K562 (cell line): ENCODE data around the gene CLSTN2. TPM values are rescaled to one million over a fixed set of nuclear protein-coding genes. Genes with fewer than 3 reads are reported as not detected.

Experiments
- ATAC-seq: fragments of 200-7000 bp; cut with Tn5 transposase; 3 replicates; pipeline ENCODE4 v1.9.1; 2020; ENCODE audit warnings: moderate library complexity
- BruUV-seq: library from RNA; stranded (reverse); fragments of 400-500 nt; replicated peaks from 2 replicates; lab custom pipeline; 2021; lab: Mats Ljungman, UMichigan
- CTCF ChIA-PET: fragments of 300-600 bp; formaldehyde crosslinking; extraction: SDS; loops from one replicate; lab custom pipeline; 2021; ENCODE audit warnings: low intra/inter-chr PET ratio; lab: Yijun Ruan, JAX
- POLR2A ChIA-PET: fragments of 300-600, 350-650 bp; sonication (Branson Sonifier 250); formaldehyde crosslinking; extraction: SDS; loops from one replicate; lab custom pipeline; 2021; ENCODE audit warnings: antibody characterized with exemption, inconsistent platforms; lab: Yijun Ruan, JAX
- DNase-seq, 4 experiments: peaks; one replicate each; pipeline versions ENCODE4 v3.0.0 to v3.0.0-alpha.2; 2011 to 2018; ENCODE audit warnings: low spot score in 3 of 4, mixed read lengths in 3 of 4; ENCODE audit errors: extremely low read depth in 1 of 4
- FAIRE-seq: peaks from 2 replicates; lab custom pipeline; 2011; peaks lifted over from hg19 to GRCh38; lab: Jason Lieb, UNC
- H2AFZ ChIP-seq: 2 replicates; pipeline ENCODE4 v1.6.0; 2011; ENCODE audit warnings: low read depth, low read length, control low read depth, inconsistent platforms
- H3K27ac ChIP-seq: fragments of 200-600 bp; 3 replicates; pipeline ENCODE4 v1.8.0; 2011; ENCODE audit warnings: low read depth, mild to moderate bottlenecking, control low read depth, inconsistent platforms, low read length, moderate library complexity, mixed read lengths; ENCODE audit errors: extremely low read depth
- H3K27me3 ChIP-seq, 2 experiments: fragments of 300-600 bp in 1 of 2; 2 replicates in 1 of 2; 3 replicates in 1 of 2; pipeline versions ENCODE4 v1.6.0 to v1.8.0; 2011; ENCODE audit warnings: inconsistent platforms in 2 of 2, low read length in 2 of 2, mild to moderate bottlenecking in 1 of 2, mixed read lengths in 1 of 2, moderate library complexity in 1 of 2; ENCODE audit not compliant: control insufficient read depth in 2 of 2, insufficient read depth in 2 of 2
- H3K36me3 ChIP-seq: fragments of 300-600 bp; 3 replicates; pipeline ENCODE4 v1.8.0; 2011; ENCODE audit warnings: mild to moderate bottlenecking, low read length, inconsistent platforms; ENCODE audit not compliant: control insufficient read depth, insufficient read depth
- H3K4me1 ChIP-seq, 2 experiments: fragments of 200-600 bp in 1 of 2; replicated peaks in 1 of 2; 2 replicates in 1 of 2; 3 replicates in 1 of 2; pipeline versions ENCODE4 v1.5.1 to v1.8.0; 2011; ENCODE audit warnings: inconsistent platforms in 2 of 2, low read length in 2 of 2, mild to moderate bottlenecking in 1 of 2, mixed read lengths in 1 of 2, moderate library complexity in 1 of 2; ENCODE audit not compliant: control insufficient read depth in 2 of 2, insufficient read depth in 2 of 2
- H3K4me2 ChIP-seq: 2 replicates; pipeline ENCODE4 v1.6.1; 2011; ENCODE audit warnings: low read length, control low read depth, inconsistent platforms, mixed read lengths; ENCODE audit not compliant: insufficient read depth
- H3K4me3 ChIP-seq: fragments of 200-600 bp; sonication (generic), shearing (Covaris generic); 2 replicates; pipeline ENCODE4 v1.5.1; 2016; ENCODE audit warnings: control low read depth, inconsistent platforms
- H3K79me2 ChIP-seq: fragments of 200-600 bp; 3 replicates; pipeline ENCODE4 v1.8.0; 2011; ENCODE audit warnings: low read length, inconsistent platforms; ENCODE audit not compliant: control insufficient read depth, insufficient read depth
- H3K9ac ChIP-seq, 2 experiments: 2 replicates each; pipeline versions ENCODE4 v1.6.0 to v1.6.1; 2011; ENCODE audit warnings: low read depth in 2 of 2, low read length in 2 of 2, control low read depth in 1 of 2, inconsistent platforms in 1 of 2, mild to moderate bottlenecking in 1 of 2, mixed read lengths in 1 of 2; ENCODE audit not compliant: insufficient read depth in 1 of 2
- H3K9me1 ChIP-seq: one replicate; pipeline ENCODE4 v1.6.0; 2011; ENCODE audit warnings: inconsistent platforms, mild to moderate bottlenecking, low read length, moderate library complexity; ENCODE audit not compliant: control insufficient read depth, insufficient read depth
- H3K9me3 ChIP-seq: replicated peaks from 2 replicates; pipeline ENCODE4 v1.5.1; 2011; ENCODE audit warnings: low read depth, low read length, inconsistent platforms; ENCODE audit not compliant: control insufficient read depth, insufficient read depth
- H4K20me1 ChIP-seq: replicated peaks from 2 replicates; pipeline ENCODE4 v1.6.1; 2011; ENCODE audit warnings: low read length, inconsistent platforms, mixed read lengths; ENCODE audit not compliant: control insufficient read depth, insufficient read depth
- FOXP4 ChIP-seq: sonication (generic); formaldehyde crosslinking; IDR thresholded peaks from 2 replicates; pipeline ENCODE4 v1.8.0; 2022; ENCODE audit warnings: mild to moderate bottlenecking, missing genetic modification reagents, borderline replicate concordance
- HDAC6 ChIP-seq: IDR thresholded peaks from 2 replicates; pipeline ENCODE4 v1.6.1; 2012; ENCODE audit warnings: low read depth, mild to moderate bottlenecking, control low read depth, inconsistent platforms, low read length, moderate library complexity
- HOXB6 ChIP-seq: fragments of 250-450 bp; sonication (Bioruptor Pico); IDR thresholded peaks from 2 replicates; pipeline ENCODE4 v1.5.1; 2022; ENCODE audit warnings: mild to moderate bottlenecking, borderline replicate concordance
- ILF3 ChIP-seq: fragments of 450-650 bp; IDR thresholded peaks from 2 replicates; pipeline ENCODE4 v1.6.1; 2018; ENCODE audit warnings: antibody characterized with exemption, mild to moderate bottlenecking, moderate library complexity, borderline replicate concordance
- ILK ChIP-seq: fragments of 450-650 bp; IDR thresholded peaks from 2 replicates; pipeline ENCODE4 v1.6.1; 2016; ENCODE audit warnings: missing genetic modification characterization, low read depth, mild to moderate bottlenecking, missing compliant biosample characterization, moderate library complexity, borderline replicate concordance
- KDM2B ChIP-seq: fragments of 250-450 bp; sonication (Bioruptor Pico); IDR thresholded peaks from 2 replicates; pipeline ENCODE4 v1.8.0; 2021; ENCODE audit warnings: mild to moderate bottlenecking, moderate library complexity
- NBN ChIP-seq: fragments of 450-650 bp; IDR thresholded peaks from 2 replicates; pipeline ENCODE4 v1.6.1; 2016; ENCODE audit warnings: low read depth, mild to moderate bottlenecking
- NCOA6 ChIP-seq: fragments of 450-650 bp; IDR thresholded peaks from 2 replicates; pipeline ENCODE4 v1.6.1; 2017; ENCODE audit warnings: mild to moderate bottlenecking
- POLR2AphosphoS5 ChIP-seq: IDR thresholded peaks from 2 replicates; pipeline ENCODE4 v1.6.1; 2011; ENCODE audit warnings: mild to moderate bottlenecking, low read depth, low read length, moderate library complexity; ENCODE audit not compliant: control insufficient read depth, insufficient read depth
- SMARCA5 ChIP-seq: fragments of 450-650 bp; IDR thresholded peaks from 2 replicates; pipeline ENCODE4 v1.6.1; 2016
- ZBTB1 ChIP-seq: sonication (generic); formaldehyde crosslinking; IDR thresholded peaks from 2 replicates; pipeline ENCODE4 v1.8.1; 2023; ENCODE audit warnings: missing genetic modification reagents, low read depth, mild to moderate bottlenecking, borderline replicate concordance
- ZBTB11 ChIP-seq, 3 experiments: fragments of 200-800 bp in 1 of 3; fragments of 250-450 bp in 1 of 3; fragments of 450-650 bp in 1 of 3; sonication (Bioruptor Pico) in 1 of 3; sonication (Bioruptor generic) in 1 of 3; formaldehyde crosslinking in 1 of 3; IDR thresholded peaks; 2 replicates each; pipeline versions ENCODE4 v1.6.1 to v1.8.0; 2016 to 2022; ENCODE audit warnings: mild to moderate bottlenecking in 2 of 3, missing genetic modification characterization in 2 of 3, missing compliant biosample characterization in 1 of 3, moderate library complexity in 1 of 3
- ZBTB34 ChIP-seq: fragments of 250-450 bp; sonication (Bioruptor Pico); IDR thresholded peaks from 2 replicates; pipeline ENCODE4 v1.8.0; 2021; ENCODE audit warnings: mild to moderate bottlenecking, moderate library complexity
- ZFPM2 ChIP-seq: fragments of 250-450 bp; sonication (Bioruptor Pico); IDR thresholded peaks from 2 replicates; pipeline ENCODE4 v1.5.1; 2022; ENCODE audit warnings: mild to moderate bottlenecking
- ZNF79 ChIP-seq: fragments of 250-450 bp; sonication (Bioruptor Pico); IDR thresholded peaks from 2 replicates; pipeline ENCODE4 v1.4.0; 2020; ENCODE audit warnings: low read depth, mild to moderate bottlenecking, moderate library complexity
- WGBS: fragments of 100-300 bp; shearing (Covaris generic); methylation state at CpG from one replicate; pipeline ENCODE4 v1.1.6; 2016; ENCODE audit warnings: low coverage, mixed read lengths; ENCODE audit not compliant: insufficient coverage; ENCODE audit errors: missing lambda C conversion rate; 5-methylcytosine and 5-hydroxymethylcytosine counted together
- in situ Hi-C: fragments of 300-500 bp; cut with MboI; formaldehyde crosslinking; loops from 4 replicates; pipeline ENCODE4 v1.15.0; 2018; ENCODE audit warnings: inconsistent platforms, mixed read lengths
- intact Hi-C: fragments of 100-400 bp; cut with micrococcal nuclease; formaldehyde crosslinking; loops from 2 replicates; pipeline ENCODE4 v1.14.2; 2022
- polyA plus RNA-seq, 8 experiments: library from polyadenylated mRNA; depleted of rRNA in 4 of 8; stranded (reverse) in 5 of 8; unstranded in 3 of 8; fragments of >200 nt; fragmentation: Nextera tagmentation in 2 of 8; fragmentation: Illumina TruSeq in 1 of 8; extraction: Ambion mirVana in 2 of 8; extraction: Trizol in 1 of 8; gene quantifications; 2 replicates each; pipeline versions ENCODE4 v1.2.1 to v1.2.3, GENCODE V29; 2011 to 2014; ENCODE audit warnings: inconsistent platforms in 1 of 8, missing spikeins in 1 of 8
- total RNA-seq, 7 experiments: library from RNA; depleted of rRNA in 6 of 7; stranded (reverse); fragments of >200 nt in 6 of 7; fragmentation: Illumina TruSeq in 2 of 7; extraction: Trizol in 2 of 7; gene quantifications; 2 replicates each; pipeline versions ENCODE4 v1.2.1 to v1.2.3, GENCODE V29; 2011 to 2021; ENCODE audit warnings: low replicate concordance in 1 of 7

Gene CLSTN2
- total and polyA plus RNA-seq, 9 of the 15 experiments (the other 6 are each of a cell fraction or from before 2014, with no cell fraction given), result 0.02 to 0.04 (median 0.04) TPM; not detected in 6

- Histone ChIP-seq H3K4me2 (no peak overlapping the region), H3K36me3 (no peaks in the 10 kb centered on the region), H3K27me3 (no peaks in the 10 kb centered on the region), H3K4me3 (no peak overlapping the region), H3K4me1 (no peaks in the 10 kb centered on the region), H3K9ac (no peak overlapping the region), H3K9me3 (no peaks in the 10 kb centered on the region), H2AFZ (no peak overlapping the region), H3K79me2 (no peaks in the 10 kb centered on the region), H3K9me1 (no peaks in the 10 kb centered on the region), H3K27ac (no peak overlapping the region), H4K20me1 (no peaks in the 10 kb centered on the region)
- DNase-seq (no peak), FAIRE-seq (no peak), ATAC-seq (no peak)
- no TSS peak for BruUV-seq
- intact Hi-C loops, result no loop called here
- POLR2A ChIA-PET, result no interaction called here
- WGBS, result 0% methylated on average over 3 of the region's 3 CpGs
- CTCF ChIA-PET, result no interaction called here
- in situ Hi-C loops, result no loop called here
- TF ChIP-seq ZBTB34 (CRISPR knock-in tag) (no peak), POLR2AphosphoS5 (no peak), KDM2B (CRISPR knock-in tag) (no peak), ZBTB1 (CRISPR knock-in tag) (no peak), NBN (no peak), NCOA6 (no peak), SMARCA5 (no peak), ILF3 (no peak), ILK (tag) (no peak), HDAC6 (no peak), ZFPM2 (no peak), HOXB6 (CRISPR knock-in tag) (no peak), ZNF79 (CRISPR knock-in tag) (no peak), ZBTB11 (CRISPR knock-in tag; IDR thresholded peaks at IDR 0.05) (no peak), FOXP4 (no peak)
Measured at GRCh38 chr3:140396110-140396509, 461.1 kb downstream of the CLSTN2 start.
